Hepatocyte (in vitro differentiated cells): ENCODE data around the gene SLCO2A1.

Experiments
- CTCF ChIP-seq: fragments of 200-600 bp; sonication (generic); IDR thresholded peaks from 2 replicates; pipeline ENCODE4 v1.5.1; 2016; ENCODE audit warnings: antibody characterized with exemption, mild to moderate bottlenecking; ENCODE audit not compliant: poor library complexity
- EZH2 ChIP-seq: fragments of 200-600 bp; sonication (generic); IDR thresholded peaks from 2 replicates; pipeline ENCODE4 v1.6.1; 2016; ENCODE audit warnings: antibody characterized with exemption, mild to moderate bottlenecking, borderline replicate concordance
- EZH2phosphoT487 ChIP-seq: fragments of 200-600 bp; sonication (generic); IDR thresholded peaks from one replicate; pipeline ENCODE4 v1.6.1; 2018; ENCODE audit warnings: antibody characterized with exemption, mild to moderate bottlenecking, low read depth, moderate library complexity; ENCODE audit not compliant: unreplicated experiment, severe bottlenecking

- TF ChIP-seq CTCF (no peak), EZH2 (no peak), EZH2phosphoT487 (no peak)
These were observed 101.4 kb downstream of the SLCO2A1 start for GRCh38 chr3:133928136-133928893.
